Panc1 (cell line): Measurements from ENCODE around the gene CACNA2D4. TPM values are rescaled to one million over a fixed set of nuclear protein-coding genes. Genes with fewer than 3 reads are reported as not detected.

Experiments
- ATAC-seq: fragments of 200-7000 bp; cut with Tn5 transposase; 2 replicates; pipeline ENCODE4 v1.9.1; 2020; ENCODE audit warnings: mild to moderate bottlenecking, moderate library complexity
- BruUV-seq: library from RNA; stranded (reverse); fragments of 400-500 nt; replicated peaks from 2 replicates; lab custom pipeline; 2021; lab: Mats Ljungman, UMichigan
- CTCF ChIA-PET: fragments of 300-600 bp; sonication (Branson Sonifier 250); formaldehyde crosslinking; loops from one replicate; lab custom pipeline; 2022; ENCODE audit warnings: antibody characterized with exemption; lab: Charles Lee
- POLR2A ChIA-PET: fragments of 300-600 bp; sonication (Branson Sonifier 250); formaldehyde crosslinking; loops from one replicate; lab custom pipeline; 2022; ENCODE audit warnings: antibody characterized with exemption; lab: Charles Lee
- DNase-seq: peaks from one replicate; pipeline ENCODE4 v3.0.0-alpha.2; 2010; ENCODE audit warnings: low read depth, low spot score
- H3K27ac ChIP-seq: 2 replicates; pipeline ENCODE4 v1.5.1; 2011; ENCODE audit warnings: mild to moderate bottlenecking, low read length, inconsistent platforms
- H3K27me3 ChIP-seq: fragments of 200-500 bp; sonication (Bioruptor generic); 2 replicates; pipeline ENCODE4 v1.6.0; 2014; ENCODE audit warnings: low read length, inconsistent platforms; ENCODE audit not compliant: control insufficient read depth, insufficient read depth
- H3K36me3 ChIP-seq: fragments of 200-500 bp; sonication (Bioruptor generic); 2 replicates; pipeline ENCODE4 v1.5.1; 2014; ENCODE audit warnings: inconsistent platforms, mild to moderate bottlenecking, low read length, moderate library complexity; ENCODE audit not compliant: control insufficient read depth, insufficient read depth
- H3K4me1 ChIP-seq: 2 replicates; pipeline ENCODE4 v1.5.1; 2011; ENCODE audit warnings: inconsistent platforms, mild to moderate bottlenecking, low read length, moderate library complexity; ENCODE audit not compliant: control insufficient read depth, insufficient read depth
- H3K4me3 ChIP-seq, 2 experiments: 2 replicates each; pipeline ENCODE4 v1.5.1; 2011 to 2012; ENCODE audit warnings: low read depth in 2 of 2, low read length in 2 of 2, mild to moderate bottlenecking in 2 of 2, inconsistent platforms in 1 of 2, moderate library complexity in 1 of 2
- H3K9me3 ChIP-seq: fragments of 200-500 bp; sonication (Bioruptor generic); 2 replicates; pipeline ENCODE4 v1.5.1; 2014; ENCODE audit warnings: low read depth, mild to moderate bottlenecking, inconsistent platforms, low read length, moderate library complexity; ENCODE audit not compliant: control insufficient read depth, insufficient read depth
- CTCF ChIP-seq: fragments of 450-650 bp; IDR thresholded peaks from 2 replicates; pipeline ENCODE4 v1.5.1; 2017; ENCODE audit warnings: mild to moderate bottlenecking
- POLR2AphosphoS5 ChIP-seq: IDR thresholded peaks from 2 replicates; pipeline ENCODE4 v1.6.1; 2012; ENCODE audit warnings: mild to moderate bottlenecking, low read depth, low read length, moderate library complexity
- REST ChIP-seq, 2 experiments: IDR thresholded peaks; 2 replicates each; pipeline ENCODE4 v1.6.1; 2011 to 2012; ENCODE audit warnings: low read depth in 2 of 2, control low read depth in 1 of 2, low read length in 1 of 2, mild to moderate bottlenecking in 1 of 2, moderate library complexity in 1 of 2; ENCODE audit not compliant: insufficient read depth in 1 of 2
- SIN3A ChIP-seq: IDR thresholded peaks from 2 replicates; pipeline ENCODE4 v1.6.1; 2012; ENCODE audit warnings: low read depth, mild to moderate bottlenecking, low read length, moderate library complexity, borderline replicate concordance; ENCODE audit not compliant: insufficient read depth
- TCF7L2 ChIP-seq: IDR thresholded peaks from 2 replicates; pipeline ENCODE4 v1.6.1; 2011; ENCODE audit warnings: mild to moderate bottlenecking, low read depth, low read length, inconsistent platforms
- in situ Hi-C: cut with HindIII; loops from 2 replicates; pipeline ENCODE4 v1.10.0; 2016; ENCODE audit warnings: low sequenced_read_pairs, low pct_unique_long_range_greater_than_20kb
- intact Hi-C: fragments of 100-400 bp; cut with micrococcal nuclease; formaldehyde crosslinking; loops from one replicate; pipeline ENCODE4 v1.10.0; 2022; ENCODE audit not compliant: unreplicated experiment
- total RNA-seq: library from RNA; stranded (reverse); gene quantifications from one replicate; pipeline ENCODE4 v1.2.1, GENCODE V29; 2021; ENCODE audit not compliant: unreplicated experiment

Gene CACNA2D4
- total RNA-seq, 1 experiment from 2014 or later: 0.15 TPM

GRCh38 chr12:1935700-1936378 is 17.4 kb upstream of the CACNA2D4 start:
- POLR2A ChIA-PET: no interaction called here
- H3K27ac ChIP-seq: no peak overlapping the region

GRCh38 chr12:1935242-1935641 is 16.8 kb upstream of the CACNA2D4 start:
- CTCF ChIA-PET: no interaction called here
- no peak for ATAC-seq
- peaks cover 3% of the 10 kb centered on the region; the same call in 1 of the 2 replicates for H3K4me1 ChIP-seq

More at GRCh38 chr12:1935700-1936378, 17.4 kb upstream of the CACNA2D4 start:
- Histone ChIP-seq H3K36me3 (no peaks in the 10 kb centered on the region), H3K4me1 (peaks cover 3% of the 10 kb centered on the region; the same call in 1 of the 2 replicates), H3K9me3 (no peaks in the 10 kb centered on the region), H3K4me3 (no peak overlapping the region), H3K27me3 (no peaks in the 10 kb centered on the region)
- DNase-seq (no peak), ATAC-seq (no peak)
- CTCF ChIA-PET: no interaction called here
- TF ChIP-seq SIN3A (no peak), CTCF (no peak), POLR2AphosphoS5 (no peak), TCF7L2 (no peak), REST (IDR thresholded peaks at IDR 0.05; ENCODE audit: insufficient read depth in 1 of 2, low read depth in 2 of 2, low read length in 1 of 2) (no peak)
- intact Hi-C loops: loop anchor here (10.0 kb wide), 1 partner anchor 271 kb away; no protein-coding TSS in a partner anchor
- in situ Hi-C loops: no loop called here
- no TSS peak for BruUV-seq

More at GRCh38 chr12:1935242-1935641, 16.8 kb upstream of the CACNA2D4 start:
- no TSS peak for BruUV-seq
- no peak overlapping the region for H3K4me3 ChIP-seq
- H3K27me3 ChIP-seq: no peaks in the 10 kb centered on the region
- TF ChIP-seq SIN3A (no peak), REST (IDR thresholded peaks at IDR 0.05; ENCODE audit: insufficient read depth in 1 of 2, low read depth in 2 of 2, low read length in 1 of 2) (no peak)
- no peak overlapping the region for H3K27ac ChIP-seq
- no peak for DNase-seq
- intact Hi-C loops: loop anchor here (10.0 kb wide), 1 partner anchor 270 kb away; no protein-coding TSS in a partner anchor
- no peaks in the 10 kb centered on the region for H3K36me3 ChIP-seq
- no peaks in the 10 kb centered on the region for H3K9me3 ChIP-seq
- POLR2A ChIA-PET: no interaction called here
- in situ Hi-C loops: no loop called here
